H1 (cell line): ENCODE data around the gene CDH19. TPM values are rescaled to one million over a fixed set of nuclear protein-coding genes. Genes with fewer than 3 reads are reported as not detected.

Experiments used
- ATF2 ChIP-seq: IDR thresholded peaks from 2 replicates; pipeline ENCODE4 v1.6.1; 2012; ENCODE audit warnings: low read length, inconsistent platforms
- BACH1 ChIP-seq: IDR thresholded peaks from 2 replicates; pipeline ENCODE4 v1.6.1; 2012; ENCODE audit warnings: low read length, improper control_type of control experiment
- CEBPB ChIP-seq: IDR thresholded peaks from 2 replicates; pipeline ENCODE4 v1.6.1; 2012; ENCODE audit warnings: low read depth, low read length
- CREB1 ChIP-seq: IDR thresholded peaks from 2 replicates; pipeline ENCODE4 v1.6.1; 2012; ENCODE audit warnings: inconsistent platforms
- GABPA ChIP-seq: IDR thresholded peaks from 2 replicates; pipeline ENCODE4 v1.6.1; 2011; ENCODE audit warnings: mild to moderate bottlenecking, low read length, moderate library complexity, borderline replicate concordance; ENCODE audit not compliant: insufficient read depth
- SAP30 ChIP-seq: fragments of 300-600 bp; sonication (generic); IDR thresholded peaks from 2 replicates; pipeline ENCODE4 v1.7.1; 2012; ENCODE audit warnings: low read length, moderate library complexity, mild to moderate bottlenecking, inconsistent platforms; ENCODE audit not compliant: insufficient read depth, insufficient replicate concordance
- polyA plus RNA-seq, 7 experiments: library from polyadenylated mRNA; depleted of rRNA in 3 of 7; stranded (reverse) in 5 of 7; unstranded in 2 of 7; fragments of >200 nt in 5 of 7; fragments of 200-250 nt in 2 of 7; gene quantifications; 1 replicate in 5 of 7; 2 replicates in 1 of 7; 4 replicates in 1 of 7; pipeline versions ENCODE4 v1.2.1 to v1.2.3, GENCODE V29; 2011 to 2013; ENCODE audit warnings: missing spikeins in 2 of 7, mixed read lengths in 2 of 7
- total RNA-seq: library from RNA; stranded (reverse); fragmentation: NEBNext Ultra II Directional; extraction: Animal tissue kit (Norgen Biotek cat#: 25700); gene quantifications from 2 replicates; pipeline ENCODE4 v1.2.1, GENCODE V29; 2021

Gene CDH19
- total and polyA plus RNA-seq, 2 of the 8 experiments (the other 6 are each of a cell fraction or from before 2014, with no cell fraction given), result not detected

GRCh38 chr18:66523219-66523991 lies 80.5 kb downstream of the CDH19 start (continued):
- TF ChIP-seq SAP30 (no peak), ATF2 (no peak), CEBPB (no peak), BACH1 (no peak), GABPA (no peak), CREB1 (no peak)
- TF ChIP-seq, all 59 proteins: peak for 0
